GM18867 (cell line): ENCODE measurements around the gene NUP188.

ENCODE experiments used
- ATAC-seq: cut with Tn5 transposase; IDR thresholded peaks from one replicate; pipeline ENCODE4 v1.9.1; 2021; ENCODE audit warnings: mild to moderate bottlenecking, moderate library complexity; ENCODE audit not compliant: unreplicated experiment

The NUP188 gene

GRCh38 chr9:128916204-128916603, 31.3 kb upstream of the NUP188 start:
- no peak for ATAC-seq

- ATAC-seq = no peak
Measured at GRCh38 chr9:128916745-128917144, 30.8 kb upstream of the NUP188 start.

- ATAC-seq = no peak
Measured at GRCh38 chr9:128917151-128917849, 30.2 kb upstream of the NUP188 start.

- no peak for ATAC-seq
Measured at GRCh38 chr9:128918921-128919320, 28.6 kb upstream of the NUP188 start.

GRCh38 chr9:128919402-128920089, 28.0 kb upstream of the NUP188 start:
- no peak for ATAC-seq

GRCh38 chr9:128920381-128921058, 27.0 kb upstream of the NUP188 start, which contains the start of gene PHYHD1:
PHYHD1 (plus strand) TSS chr9:128920982; CDS start chr9:128922324, 1,342 bp downstream.
- ATAC-seq = no peak

- ATAC-seq = no peak
Measured at GRCh38 chr9:128921881-128922763, 25.4 kb upstream of the NUP188 start.

GRCh38 chr9:128923493-128923883, 24.0 kb upstream of the NUP188 start:
- ATAC-seq = no peak

- no peak for ATAC-seq
Measured at GRCh38 chr9:128927731-128928411, 19.6 kb upstream of the NUP188 start.

GRCh38 chr9:128928624-128929023, 18.9 kb upstream of the NUP188 start:
- ATAC-seq = no peak

- no peak for ATAC-seq
Measured at GRCh38 chr9:128929560-128929959, 17.9 kb upstream of the NUP188 start.

- ATAC-seq = no peak
Measured at GRCh38 chr9:128933731-128934130, 13.8 kb upstream of the NUP188 start.

- ATAC-seq = no peak
Measured at GRCh38 chr9:128936171-128936865, 11.2 kb upstream of the NUP188 start.

GRCh38 chr9:128937310-128938165, 10.0 kb upstream of the NUP188 start:
- no peak for ATAC-seq

- ATAC-seq = no peak
Measured at GRCh38 chr9:128940271-128940921, 7.1 kb upstream of the NUP188 start.

GRCh38 chr9:128940946-128941755, 6.3 kb upstream of the NUP188 start:
- no peak for ATAC-seq

GRCh38 chr9:128943832-128944620, 3.5 kb upstream of the NUP188 start:
- ATAC-seq = no peak
